K562 (cell line): ENCODE measurements around the gene ATP5PD. TPM values are rescaled to one million over a fixed set of nuclear protein-coding genes. Genes with fewer than 3 reads are reported as not detected.
A peak's percentile ranks its signal among the peaks of the same experiment; 100 is the strongest.

Experiments
- CBFB ChIP-seq: sonication (generic); formaldehyde crosslinking; IDR thresholded peaks from 2 replicates; pipeline ENCODE4 v1.4.0; 2020; ENCODE audit warnings: mild to moderate bottlenecking, missing genetic modification reagents
- DEAF1 ChIP-seq: fragments of 450-650 bp; formaldehyde crosslinking; IDR thresholded peaks from 2 replicates; pipeline ENCODE4 v1.4.0; 2020; ENCODE audit warnings: mild to moderate bottlenecking, moderate library complexity
- EP400 ChIP-seq: fragments of 450-650 bp; IDR thresholded peaks from 2 replicates; pipeline ENCODE4 v1.6.1; 2017; ENCODE audit warnings: antibody characterized with exemption, mild to moderate bottlenecking, moderate library complexity
- ETV1 ChIP-seq: fragments of 450-650 bp; conservative IDR thresholded peaks from 2 replicates; pipeline ENCODE4 v1.6.1; 2016; ENCODE audit warnings: missing genetic modification characterization, control low read depth, low read depth, missing compliant biosample characterization
- FOSL1 ChIP-seq: fragments of 200-800 bp; sonication (Bioruptor generic); conservative IDR thresholded peaks from 2 replicates; pipeline ENCODE4 v1.6.1; 2016; ENCODE audit warnings: missing genetic modification characterization, missing compliant biosample characterization
- HDAC2 ChIP-seq: fragments of 450-650 bp; IDR thresholded peaks from 2 replicates; pipeline ENCODE4 v1.6.1; 2016; ENCODE audit warnings: mild to moderate bottlenecking
- HMGXB4 ChIP-seq: sonication (generic); formaldehyde crosslinking; IDR thresholded peaks from 2 replicates; pipeline ENCODE4 v1.8.1; 2023; ENCODE audit warnings: mild to moderate bottlenecking, missing genetic modification reagents
- NEUROD1 ChIP-seq: fragments of 150-350 bp; IDR thresholded peaks from 2 replicates; pipeline ENCODE4 v1.6.1; 2014; ENCODE audit warnings: borderline replicate concordance, low read length, low read depth; ENCODE audit not compliant: partially characterized antibody
- NONO ChIP-seq, 2 experiments: fragments of 200-400 bp in 1 of 2; fragments of 450-650 bp in 1 of 2; formaldehyde crosslinking in 1 of 2; IDR thresholded peaks; 2 replicates each; pipeline ENCODE4 v1.6.1; 2017; ENCODE audit warnings: low read depth in 2 of 2, mild to moderate bottlenecking in 2 of 2, moderate library complexity in 2 of 2, low read length in 1 of 2
- PREB ChIP-seq: sonication (generic); formaldehyde crosslinking; IDR thresholded peaks from 2 replicates; pipeline ENCODE4 v1.8.1; 2023; ENCODE audit warnings: mild to moderate bottlenecking, missing genetic modification reagents
- PTTG1 ChIP-seq: fragments of 450-650 bp; IDR thresholded peaks from 2 replicates; pipeline ENCODE4 v1.6.1; 2016; ENCODE audit warnings: low read depth, mild to moderate bottlenecking, missing genetic modification characterization, missing compliant biosample characterization
- SMAD3 ChIP-seq: fragments of 450-650 bp; formaldehyde crosslinking; conservative IDR thresholded peaks from 2 replicates; pipeline ENCODE4 v1.4.0; 2020; ENCODE audit warnings: mild to moderate bottlenecking
- SMARCA5 ChIP-seq: fragments of 450-650 bp; IDR thresholded peaks from 2 replicates; pipeline ENCODE4 v1.6.1; 2016
- THRA ChIP-seq: fragments of 450-650 bp; IDR thresholded peaks from 2 replicates; pipeline ENCODE4 v1.6.1; 2017; ENCODE audit warnings: mild to moderate bottlenecking, moderate library complexity
- ZBTB12 ChIP-seq: fragments of 250-450 bp; sonication (Bioruptor Pico); IDR thresholded peaks from 2 replicates; pipeline ENCODE4 v1.4.0; 2020
- ZNF239 ChIP-seq: fragments of 250-450 bp; sonication (Bioruptor Pico); IDR thresholded peaks from 2 replicates; pipeline ENCODE4 v1.4.0; 2020; ENCODE audit warnings: mild to moderate bottlenecking
- ZNF274 ChIP-seq: IDR thresholded peaks from 2 replicates; pipeline ENCODE4 v1.6.1; 2011; ENCODE audit warnings: low read depth, mild to moderate bottlenecking, low read length, moderate library complexity, borderline replicate concordance
- ZNF445 ChIP-seq: fragments of 250-450 bp; sonication (Bioruptor Pico); IDR thresholded peaks from 2 replicates; pipeline ENCODE4 v1.4.0; 2020; ENCODE audit warnings: low read depth, mild to moderate bottlenecking, moderate library complexity
- ZNF695 ChIP-seq: fragments of 450-650 bp; formaldehyde crosslinking; IDR thresholded peaks from 2 replicates; pipeline ENCODE4 v1.4.0; 2020; ENCODE audit warnings: mild to moderate bottlenecking, moderate library complexity
- ZNF740 ChIP-seq, 3 experiments: fragments of 200-800 bp in 1 of 3; sonication (Bioruptor generic) in 1 of 3; sonication (generic) in 1 of 3; formaldehyde crosslinking in 1 of 3; IDR thresholded peaks; 2 replicates each; pipeline versions ENCODE4 v1.6.1 to v1.8.0; 2016 to 2022; ENCODE audit warnings: mild to moderate bottlenecking in 2 of 3, missing compliant biosample characterization in 2 of 3, missing genetic modification characterization in 2 of 3, missing genetic modification reagents in 1 of 3
- ZNF778 ChIP-seq: fragments of 450-650 bp; formaldehyde crosslinking; IDR thresholded peaks from 2 replicates; pipeline ENCODE4 v1.4.0; 2020; ENCODE audit warnings: mild to moderate bottlenecking, moderate library complexity
- polyA plus RNA-seq, 8 experiments: library from polyadenylated mRNA; depleted of rRNA in 4 of 8; stranded (reverse) in 5 of 8; unstranded in 3 of 8; fragments of >200 nt; fragmentation: Nextera tagmentation in 2 of 8; fragmentation: Illumina TruSeq in 1 of 8; extraction: Ambion mirVana in 2 of 8; extraction: Trizol in 1 of 8; gene quantifications; 2 replicates each; pipeline versions ENCODE4 v1.2.1 to v1.2.3, GENCODE V29; 2011 to 2014; ENCODE audit warnings: inconsistent platforms in 1 of 8, missing spikeins in 1 of 8
- total RNA-seq, 7 experiments: library from RNA; depleted of rRNA in 6 of 7; stranded (reverse); fragments of >200 nt in 6 of 7; fragmentation: Illumina TruSeq in 2 of 7; extraction: Trizol in 2 of 7; gene quantifications; 2 replicates each; pipeline versions ENCODE4 v1.2.1 to v1.2.3, GENCODE V29; 2011 to 2021; ENCODE audit warnings: low replicate concordance in 1 of 7

Gene ATP5PD
- total and polyA plus RNA-seq, 9 of the 15 experiments (the other 6 are each of a cell fraction or from before 2014, with no cell fraction given) = 271 to 828 (median 432) TPM

GRCh38 chr17:75074532-75074931 is 27.8 kb upstream of the ATP5PD start (continued):
- TF ChIP-seq ZBTB12 (CRISPR knock-in tag) (no peak), SMAD3 (CRISPR knock-in tag) (no peak), ZNF778 (CRISPR knock-in tag) (no peak), SMARCA5 (no peak), PREB (CRISPR knock-in tag) (no peak), DEAF1 (CRISPR knock-in tag) (no peak), FOSL1 (no peak), ZNF445 (CRISPR knock-in tag) (no peak), EP400 (no peak), ZNF274 (no peak), HMGXB4 (CRISPR knock-in tag) (no peak), THRA (no peak), NEUROD1 (no peak), ZNF239 (CRISPR knock-in tag) (no peak), ETV1 (tag) (no peak), PTTG1 (tag) (no peak), NONO (IDR thresholded peaks at IDR 0.05; ENCODE audit: low read depth in 2 of 2, low read length in 1 of 2) (no peak), ZNF695 (CRISPR knock-in tag) (no peak), ZNF740 (CRISPR knock-in tag; IDR thresholded peaks at IDR 0.05) (no peak), ZNF740 (tag; IDR thresholded peaks at IDR 0.05) (no peak), CBFB (CRISPR knock-in tag) (no peak), HDAC2 (0 out of 2 replicates have a peak, but pooled peaks have one; percentile 35)
